WERI-Rb-1 (cell line): ENCODE results near the gene NFIA.

ENCODE experiments used
- DNase-seq: peaks from one replicate; pipeline ENCODE4 v3.0.0-alpha.2; 2020
- H3K27ac ChIP-seq: fragments of 250-450 bp; sonication (Bioruptor Pico); 2 replicates; pipeline ENCODE4 v1.5.1; 2020; ENCODE audit warnings: mild to moderate bottlenecking, moderate library complexity
- H3K27me3 ChIP-seq: fragments of 250-450 bp; sonication (Bioruptor Pico); 2 replicates; pipeline ENCODE4 v1.5.1; 2021; ENCODE audit warnings: mild to moderate bottlenecking, low read depth, moderate library complexity; ENCODE audit not compliant: insufficient read depth, severe bottlenecking
- H3K36me3 ChIP-seq: fragments of 250-450 bp; sonication (Bioruptor Pico); 2 replicates; pipeline ENCODE4 v1.5.1; 2020; ENCODE audit warnings: mild to moderate bottlenecking, moderate library complexity
- H3K4me3 ChIP-seq: 2 replicates; pipeline ENCODE4 v1.5.1; 2011; ENCODE audit warnings: low read depth, mild to moderate bottlenecking, control low read depth, low read length
- H3K9me3 ChIP-seq: fragments of 250-450 bp; sonication (Bioruptor Pico); 2 replicates; pipeline ENCODE4 v1.5.1; 2021; ENCODE audit warnings: mild to moderate bottlenecking, moderate library complexity; ENCODE audit not compliant: severe bottlenecking
- CTCF ChIP-seq: IDR thresholded peaks from 2 replicates; pipeline ENCODE4 v1.5.1; 2011; ENCODE audit warnings: low read depth, mild to moderate bottlenecking, control low read depth, inconsistent platforms, low read length

Gene NFIA

DNA sequence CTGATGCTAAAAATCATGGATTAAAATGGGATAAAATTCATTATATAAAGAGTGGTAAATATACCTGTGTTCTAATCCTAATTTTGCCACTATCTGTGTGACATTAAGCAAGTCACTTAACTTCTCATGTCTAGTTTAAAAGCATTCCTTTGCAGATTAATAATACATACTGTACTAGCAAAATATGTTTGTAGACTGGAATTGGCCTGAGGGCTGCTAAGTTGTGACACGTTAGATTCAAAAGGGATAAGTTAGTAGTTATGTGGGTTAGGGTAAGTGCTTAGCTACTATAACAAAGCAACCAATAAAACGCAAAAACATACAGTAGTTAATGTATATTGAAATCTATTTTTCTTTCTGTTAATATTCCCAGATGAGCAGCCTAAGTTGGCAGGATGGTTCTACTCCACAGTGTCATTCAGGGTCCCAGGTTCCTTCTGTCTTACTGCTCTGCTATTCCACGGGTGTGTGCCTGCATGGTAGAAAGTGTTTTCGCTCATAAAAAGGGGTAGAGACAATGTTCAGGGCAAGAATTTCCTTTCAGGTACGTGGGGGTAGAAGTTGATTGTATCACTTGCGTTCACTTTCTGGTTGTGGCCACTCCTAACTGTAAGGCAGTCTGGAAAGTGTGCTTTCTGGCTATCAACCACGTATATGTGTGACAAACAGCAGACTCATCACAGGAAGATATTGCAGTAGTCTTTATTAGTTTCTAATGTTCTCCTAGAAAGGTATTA is 239.8 kb downstream of the NFIA start:
- no peak for TF ChIP-seq CTCF
- Histone ChIP-seq H3K4me3 (no peak overlapping the region), H3K27ac (no peak overlapping the region), H3K9me3 (no peaks in the 10 kb centered on the region), H3K27me3 (no peaks in the 10 kb centered on the region), H3K36me3 (no peaks in the 10 kb centered on the region)
- DNase-seq = no peak

GRCh38 chr1:61322769-61323168 is 240.4 kb downstream of the NFIA start:
- Histone ChIP-seq H3K27ac (no peak overlapping the region), H3K4me3 (no peak overlapping the region), H3K9me3 (no peaks in the 10 kb centered on the region), H3K36me3 (no peaks in the 10 kb centered on the region), H3K27me3 (no peaks in the 10 kb centered on the region)
- no peak for TF ChIP-seq CTCF
- no peak for DNase-seq

DNA sequence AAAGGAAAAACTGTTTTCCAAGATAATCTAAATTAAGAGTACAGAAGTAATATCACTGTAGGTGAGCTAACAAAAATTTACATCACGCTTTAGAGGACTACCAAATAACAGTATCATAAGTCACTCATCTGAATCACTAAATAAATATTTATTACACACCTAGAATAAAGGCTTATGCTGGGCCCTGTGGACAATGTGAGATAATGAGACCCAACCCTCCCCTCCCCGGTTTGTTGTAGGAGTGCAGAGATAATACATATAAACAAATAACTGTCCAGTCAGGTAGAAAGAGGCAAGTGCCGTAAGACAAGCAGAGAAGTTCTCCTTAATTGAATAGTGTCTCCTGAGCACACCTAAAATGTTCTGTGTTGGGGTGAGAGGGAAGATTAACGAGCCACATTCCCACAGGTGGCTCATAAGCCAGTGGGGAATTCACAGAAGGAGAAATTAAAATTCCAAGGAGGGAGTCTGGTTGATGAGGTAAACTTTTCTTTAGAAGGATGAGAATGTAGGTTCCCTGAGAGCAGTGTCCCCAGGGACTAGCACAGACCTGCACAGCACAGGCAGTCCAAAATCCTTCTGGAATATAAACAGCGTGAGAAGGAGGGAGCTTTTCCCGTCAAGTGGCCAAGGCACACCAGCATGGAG is 241.4 kb downstream of the NFIA start:
- TF ChIP-seq CTCF = no peak
- DNase-seq = no peak
- Histone ChIP-seq H3K36me3 (no peaks in the 10 kb centered on the region), H3K27ac (no peak overlapping the region), H3K9me3 (no peaks in the 10 kb centered on the region), H3K4me3 (no peak overlapping the region), H3K27me3 (no peaks in the 10 kb centered on the region)

DNA sequence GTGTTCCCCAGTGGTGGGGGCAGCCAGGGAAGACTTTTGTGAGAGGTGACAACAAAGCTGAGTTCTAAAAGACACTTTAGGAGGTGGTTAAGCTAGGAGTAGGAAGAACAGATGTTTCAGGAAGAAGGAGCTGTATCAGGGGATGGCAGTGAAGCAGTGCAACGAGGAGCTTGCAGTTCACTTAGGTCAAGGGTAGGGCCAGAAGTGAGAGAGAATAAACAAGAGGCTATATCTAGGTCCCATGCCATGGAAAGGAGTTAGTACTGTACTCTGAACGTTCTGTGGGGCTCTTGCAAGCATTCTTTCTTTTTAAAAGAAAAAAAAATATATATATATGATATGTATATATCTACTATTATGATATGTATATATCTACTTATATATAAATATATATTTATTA is 244.4 kb downstream of the NFIA start:
- Histone ChIP-seq H3K27ac (no peak overlapping the region), H3K36me3 (no peaks in the 10 kb centered on the region), H3K27me3 (no peaks in the 10 kb centered on the region), H3K9me3 (no peaks in the 10 kb centered on the region), H3K4me3 (no peak overlapping the region)
- DNase-seq = no peak
- no peak for TF ChIP-seq CTCF

- no peak overlapping the region for H3K4me3 ChIP-seq
- no peaks in the 10 kb centered on the region for H3K27me3 ChIP-seq
- no peak overlapping the region for H3K27ac ChIP-seq
- H3K36me3 ChIP-seq = no peaks in the 10 kb centered on the region
- no peaks in the 10 kb centered on the region for H3K9me3 ChIP-seq
- no peak for DNase-seq
- no peak for TF ChIP-seq CTCF
Observed at GRCh38 chr1:61327436-61327835, 245.1 kb downstream of the NFIA start.
